Mesenchymal stem cell (in vitro differentiated cells and primary cell): ENCODE measurements around the gene FBRSL1.

Experiments
- DNase-seq: peaks from one replicate; pipeline ENCODE4 v3.0.0-alpha.2; 2013
- H2AFZ ChIP-seq: one replicate; pipeline ENCODE4 v1.6.1; 2013; ENCODE audit warnings: low read depth, mild to moderate bottlenecking, control low read depth, inconsistent platforms, low read length, moderate library complexity
- H2AK5ac ChIP-seq: 2 replicates; pipeline ENCODE4 v1.6.1; 2013; ENCODE audit warnings: low read length, moderate library complexity, mild to moderate bottlenecking, inconsistent platforms; ENCODE audit not compliant: severe bottlenecking
- H2BK120ac ChIP-seq: one replicate; pipeline ENCODE4 v1.6.1; 2013; ENCODE audit warnings: low read depth, mild to moderate bottlenecking, inconsistent platforms, low read length, moderate library complexity
- H2BK12ac ChIP-seq, 2 experiments: one replicate each; pipeline ENCODE4 v1.6.1; 2013; ENCODE audit warnings: inconsistent platforms in 2 of 2, low read length in 2 of 2, mild to moderate bottlenecking in 2 of 2, moderate library complexity in 2 of 2, control low read depth in 1 of 2
- H2BK15ac ChIP-seq: one replicate; pipeline ENCODE4 v1.6.1; 2013; ENCODE audit warnings: mild to moderate bottlenecking, low read depth, inconsistent platforms; ENCODE audit not compliant: poor library complexity, severe bottlenecking
- H2BK5ac ChIP-seq: 2 replicates; pipeline ENCODE4 v1.6.1; 2013; ENCODE audit warnings: low read depth, mild to moderate bottlenecking, low read length, control low read depth, inconsistent platforms; ENCODE audit not compliant: poor library complexity, severe bottlenecking
- H3K14ac ChIP-seq, 2 experiments: one replicate each; pipeline ENCODE4 v1.6.1; 2013; ENCODE audit warnings: inconsistent platforms in 2 of 2, low read length in 2 of 2, control low read depth in 1 of 2, mild to moderate bottlenecking in 1 of 2, moderate library complexity in 1 of 2
- H3K18ac ChIP-seq, 2 experiments: one replicate each; pipeline ENCODE4 v1.6.1; 2013; ENCODE audit warnings: inconsistent platforms in 2 of 2, low read length in 2 of 2, control low read depth in 1 of 2, low read depth in 1 of 2, mild to moderate bottlenecking in 1 of 2
- H3K23ac ChIP-seq, 2 experiments: one replicate each; pipeline ENCODE4 v1.6.1; 2013; ENCODE audit warnings: inconsistent platforms in 2 of 2, low read length in 2 of 2, mild to moderate bottlenecking in 2 of 2, moderate library complexity in 2 of 2, control low read depth in 1 of 2
- H3K27ac ChIP-seq: 2 replicates; pipeline ENCODE4 v1.5.1; 2013; ENCODE audit warnings: mild to moderate bottlenecking, moderate library complexity, low read length, control low read depth, inconsistent platforms; ENCODE audit not compliant: poor library complexity, severe bottlenecking
- H3K27me3 ChIP-seq, 2 experiments: 2 replicates each; pipeline versions ENCODE4 v1.6.1 to v1.7.0; 2013; ENCODE audit warnings: low read length in 2 of 2, mild to moderate bottlenecking in 2 of 2, moderate library complexity in 2 of 2, control low read depth in 1 of 2, inconsistent platforms in 1 of 2; ENCODE audit not compliant: control insufficient read depth in 1 of 2, insufficient read depth in 1 of 2
- H3K36me3 ChIP-seq, 2 experiments: 2 replicates each; pipeline versions ENCODE4 v1.6.1 to v1.7.0; 2013; ENCODE audit warnings: low read length in 2 of 2, control low read depth in 1 of 2, inconsistent platforms in 1 of 2, low read depth in 1 of 2, mild to moderate bottlenecking in 1 of 2; ENCODE audit not compliant: insufficient read depth in 2 of 2, control insufficient read depth in 1 of 2
- H3K4ac ChIP-seq, 2 experiments: one replicate each; pipeline ENCODE4 v1.6.1; 2013; ENCODE audit warnings: inconsistent platforms in 2 of 2, low read length in 2 of 2, mild to moderate bottlenecking in 2 of 2, moderate library complexity in 2 of 2, control low read depth in 1 of 2, low read depth in 1 of 2
- H3K4me1 ChIP-seq: 2 replicates; pipeline ENCODE4 v1.6.1; 2013; ENCODE audit warnings: low read depth, low read length, control low read depth; ENCODE audit not compliant: control insufficient read depth, insufficient read depth
- H3K4me2 ChIP-seq: 2 replicates; pipeline ENCODE4 v1.6.1; 2013; ENCODE audit warnings: low read length, mild to moderate bottlenecking, inconsistent platforms; ENCODE audit not compliant: poor library complexity, severe bottlenecking
- H3K4me3 ChIP-seq, 2 experiments: 2 replicates each; pipeline versions ENCODE4 v1.5.1 to v1.7.0; 2013; ENCODE audit warnings: low read length in 2 of 2, mild to moderate bottlenecking in 2 of 2, control low read depth in 1 of 2, low read depth in 1 of 2; ENCODE audit not compliant: insufficient read depth in 1 of 2
- H3K79me1 ChIP-seq: replicated peaks from 2 replicates; pipeline ENCODE4 v1.6.1; 2013; ENCODE audit warnings: mild to moderate bottlenecking, control low read depth, low read length, inconsistent platforms; ENCODE audit not compliant: poor library complexity, severe bottlenecking
- H3K9ac ChIP-seq: 2 replicates; pipeline ENCODE4 v1.7.0; 2013; ENCODE audit warnings: mild to moderate bottlenecking, low read length, moderate library complexity
- H3K9me3 ChIP-seq: 2 replicates; pipeline ENCODE4 v1.7.0; 2013; ENCODE audit warnings: mild to moderate bottlenecking, low read length; ENCODE audit not compliant: control insufficient read depth
- H4K8ac ChIP-seq: one replicate; pipeline ENCODE4 v1.6.1; 2013; ENCODE audit warnings: inconsistent platforms, mild to moderate bottlenecking, low read length, moderate library complexity
- H4K91ac ChIP-seq: one replicate; pipeline ENCODE4 v1.6.1; 2013; ENCODE audit warnings: mild to moderate bottlenecking, low read length, inconsistent platforms
- WGBS: methylation state at CpG from one replicate; pipeline ENCODE4 v1.1.7; 2013; ENCODE audit warnings: mixed read lengths; 5-methylcytosine and 5-hydroxymethylcytosine counted together

Gene FBRSL1

DNA sequence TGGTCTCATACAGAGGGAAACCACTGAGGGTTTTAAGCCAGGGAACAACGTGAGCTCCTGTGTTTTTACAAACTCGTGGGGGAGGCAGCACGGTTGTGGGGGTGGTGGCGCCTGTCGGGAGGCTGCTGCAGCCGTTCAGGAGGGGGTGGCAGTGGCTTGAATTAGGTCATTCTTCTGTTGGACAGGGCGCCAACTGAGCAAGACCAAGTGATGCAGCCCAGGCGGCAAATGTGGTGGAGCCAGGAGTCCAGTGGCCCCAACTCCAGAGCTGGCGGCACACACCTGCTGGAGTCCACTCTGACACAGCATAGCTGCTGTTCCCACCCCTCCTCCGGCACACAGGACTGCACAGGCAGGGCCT lies 27.8 kb downstream of the FBRSL1 start:
- no peak overlapping the region for H4K91ac ChIP-seq
- H3K14ac ChIP-seq: no peak overlapping the region

DNA sequence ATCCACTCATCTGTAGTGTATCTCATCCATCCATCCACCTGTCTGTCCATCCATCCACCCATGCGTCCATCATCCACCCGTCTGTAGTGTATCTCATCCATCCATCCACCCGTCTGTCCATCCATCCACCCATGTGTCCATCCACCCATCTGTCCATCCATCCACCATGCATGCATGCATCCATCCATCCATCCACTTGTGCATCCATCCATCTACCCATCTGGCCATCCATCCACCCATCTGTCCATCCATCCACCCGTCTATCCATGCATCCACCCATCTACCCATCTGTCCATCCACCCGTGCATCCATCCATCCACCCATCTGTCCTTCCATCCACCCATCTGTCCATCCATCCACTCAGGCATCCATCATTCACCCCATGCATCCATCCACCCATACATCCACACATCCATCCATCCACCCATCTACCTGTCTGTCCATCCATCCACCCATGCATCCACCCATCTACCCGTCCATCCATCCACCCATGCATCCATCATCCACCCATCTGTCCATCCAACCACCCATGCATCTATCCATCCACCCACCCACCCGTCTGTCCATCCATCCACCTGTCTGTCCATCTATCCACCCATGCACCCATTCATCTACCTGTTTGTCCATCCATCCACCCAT lies 28.5 kb downstream of the FBRSL1 start:
- no peak overlapping the region for H3K14ac ChIP-seq
- H2BK5ac ChIP-seq: no peak overlapping the region
- H3K36me3 ChIP-seq: peaks cover 14 to 50% of the 10 kb centered on the region in 2 experiments
- H3K4me1 ChIP-seq: peaks cover 49% of the 10 kb centered on the region
- H3K27me3 ChIP-seq: no peaks in the 10 kb centered on the region
- WGBS: 95% methylated on average over 7 of the region's 7 CpGs
- H3K27ac ChIP-seq: no peak overlapping the region
- DNase-seq: no peak
- no peak overlapping the region for H3K18ac ChIP-seq
- no peaks in the 10 kb centered on the region for H3K9me3 ChIP-seq
- H4K8ac ChIP-seq: no peak overlapping the region
- H3K4ac ChIP-seq: no peak overlapping the region
- H2BK12ac ChIP-seq: no peak overlapping the region
- no peak overlapping the region for H3K9ac ChIP-seq
- H2AFZ ChIP-seq: no peak overlapping the region
- no peak overlapping the region for H2BK15ac ChIP-seq
- no peak overlapping the region for H3K23ac ChIP-seq
- no peak overlapping the region for H3K4me2 ChIP-seq
- H3K4me3 ChIP-seq: no peak overlapping the region
- H2AK5ac ChIP-seq: no peak overlapping the region
- H2BK120ac ChIP-seq: no peak overlapping the region
- no peak overlapping the region for H4K91ac ChIP-seq
- peaks cover 53% of the 10 kb centered on the region for H3K79me1 ChIP-seq

More for the DNA sequence above, 27.8 kb downstream of the FBRSL1 start:
- Histone ChIP-seq H3K36me3 (peaks cover 14 to 54% of the 10 kb centered on the region in 2 experiments), H3K9ac (no peak overlapping the region), H3K4ac (no peak overlapping the region), H2BK15ac (no peak overlapping the region), H2BK5ac (no peak overlapping the region), H2AK5ac (no peak overlapping the region), H3K4me1 (peaks cover 49% of the 10 kb centered on the region), H3K27ac (peak overlapping the region; percentile 18), H3K18ac (no peak overlapping the region), H3K4me3 (no peak overlapping the region), H2BK12ac (no peak overlapping the region), H2AFZ (no peak overlapping the region), H3K23ac (no peak overlapping the region), H3K79me1 (peaks cover 51% of the 10 kb centered on the region), H3K9me3 (no peaks in the 10 kb centered on the region), H3K4me2 (no peak overlapping the region), H3K27me3 (no peaks in the 10 kb centered on the region), H4K8ac (no peak overlapping the region), H2BK120ac (no peak overlapping the region)
- WGBS: 94% methylated on average over 10 of the region's 10 CpGs
- no peak for DNase-seq

DNA sequence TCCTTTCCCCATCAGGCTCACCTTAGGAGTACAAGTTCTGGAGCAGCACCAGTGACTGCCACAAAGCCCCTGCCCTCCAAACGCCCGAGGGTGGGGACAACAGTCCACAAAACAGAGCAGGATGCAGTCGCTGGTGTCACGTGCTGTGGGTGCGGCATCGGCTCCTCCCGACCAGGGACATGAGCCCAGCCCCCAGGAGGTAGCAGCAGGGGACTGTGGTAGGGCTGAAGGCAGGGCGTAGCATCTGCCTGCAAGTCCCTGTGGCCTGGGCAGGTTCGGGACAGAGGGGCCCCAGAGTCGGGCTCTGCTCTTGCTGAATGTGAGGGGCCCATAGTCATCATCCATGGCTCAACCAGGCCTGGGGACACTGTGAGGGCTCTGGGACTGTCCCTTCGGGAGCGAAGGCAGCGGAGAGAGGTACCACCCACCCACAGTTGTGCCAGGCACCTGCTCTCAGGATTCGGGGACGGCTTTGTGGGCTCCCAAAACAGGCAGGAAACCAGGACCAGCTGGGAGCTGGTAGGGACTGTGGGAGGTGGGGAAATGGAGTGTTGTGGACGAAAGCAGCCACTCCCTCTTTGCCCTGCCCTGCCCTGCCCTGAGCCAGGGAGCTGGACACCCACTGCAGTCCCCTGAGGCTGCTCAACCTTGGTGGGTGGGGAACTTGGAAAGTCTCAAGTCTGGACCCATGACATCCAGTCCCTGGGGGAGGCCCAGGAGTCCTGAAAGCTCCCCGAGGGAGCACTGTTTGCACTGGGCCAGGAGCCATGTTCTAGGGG lies 30.7 kb downstream of the FBRSL1 start:
- Histone ChIP-seq H3K27me3 (no peaks in the 10 kb centered on the region), H3K14ac (no peak overlapping the region), H3K27ac (no peak overlapping the region), H3K79me1 (peaks cover 48% of the 10 kb centered on the region), H4K8ac (no peak overlapping the region), H3K4me2 (no peak overlapping the region), H3K4ac (no peak overlapping the region), H2AFZ (no peak overlapping the region), H2AK5ac (no peak overlapping the region), H2BK12ac (no peak overlapping the region), H3K36me3 (peaks cover 9 to 42% of the 10 kb centered on the region in 2 experiments), H4K91ac (no peak overlapping the region), H3K23ac (no peak overlapping the region), H2BK5ac (no peak overlapping the region), H3K4me1 (peaks cover 65% of the 10 kb centered on the region), H3K9me3 (no peaks in the 10 kb centered on the region), H3K9ac (no peak overlapping the region), H3K4me3 (no peak overlapping the region), H3K18ac (no peak overlapping the region), H2BK15ac (no peak overlapping the region), H2BK120ac (no peak overlapping the region)
- no peak for DNase-seq
- WGBS: 87% methylated on average over 17 of the region's 17 CpGs

DNA sequence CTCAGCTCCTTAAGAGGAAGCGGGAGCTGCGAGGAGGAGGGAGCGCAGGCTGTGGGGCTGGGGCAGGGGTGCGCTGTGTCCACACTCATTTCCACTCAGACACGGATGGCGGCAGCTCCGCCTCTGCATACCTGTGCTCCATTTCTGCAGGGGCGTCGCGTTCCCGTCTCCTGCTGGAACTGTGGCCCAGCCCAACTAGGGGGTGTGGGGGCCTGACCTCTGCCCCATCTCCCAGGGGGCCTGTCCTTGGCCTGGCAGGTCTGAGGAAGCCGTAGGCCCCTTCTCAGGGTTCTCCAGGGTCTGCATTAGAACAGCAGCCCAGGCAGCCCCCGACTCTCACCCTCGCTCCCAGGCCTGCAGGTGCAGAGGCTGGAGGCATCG lies 31.2 kb downstream of the FBRSL1 start:
- Histone ChIP-seq H4K8ac (no peak overlapping the region), H3K9ac (no peak overlapping the region), H2BK12ac (no peak overlapping the region), H3K14ac (no peak overlapping the region), H2BK120ac (no peak overlapping the region), H3K4me1 (peaks cover 67% of the 10 kb centered on the region), H3K9me3 (no peaks in the 10 kb centered on the region), H3K4me3 (no peak overlapping the region), H3K27ac (no peak overlapping the region), H3K27me3 (no peaks in the 10 kb centered on the region), H3K36me3 (peaks cover 9 to 47% of the 10 kb centered on the region in 2 experiments), H3K4ac (no peak overlapping the region), H3K79me1 (peaks cover 48% of the 10 kb centered on the region), H3K4me2 (no peak overlapping the region), H2BK15ac (no peak overlapping the region), H2BK5ac (no peak overlapping the region), H2AK5ac (no peak overlapping the region), H4K91ac (no peak overlapping the region), H3K23ac (no peak overlapping the region), H3K18ac (no peak overlapping the region), H2AFZ (no peak overlapping the region)
- 93% methylated on average over 15 of the region's 15 CpGs for WGBS
- no peak for DNase-seq
